T-cell (primary cell): ENCODE measurements around the gene EHD4. TPM values are rescaled to one million over a fixed set of nuclear protein-coding genes. Genes with fewer than 3 reads are reported as not detected.
A peak's percentile ranks its signal among the peaks of the same experiment; 100 is the strongest.

Source experiments
- ATAC-seq, 4 experiments: fragments of 200-7000 bp in 3 of 4; fragments of 150-1000 bp in 1 of 4; cut with Tn5 transposase; replicated peaks in 1 of 4; 1 replicate in 3 of 4; 2 replicates in 1 of 4; pipeline ENCODE4 v1.10.0; 2021; ENCODE audit warnings: moderate library complexity in 3 of 4, mild to moderate bottlenecking in 2 of 4, moderate number of reproducible peaks in 1 of 4
- CTCF ChIA-PET, 2 donors: fragments of 300-600 bp; sonication (Branson Sonifier 250); formaldehyde crosslinking; loops; one replicate each; lab custom pipeline; 2022; ENCODE audit warnings: antibody characterized with exemption in 2 of 2; lab: Charles Lee
- POLR2A ChIA-PET, 2 donors: fragments of 300-600 bp; sonication (Branson Sonifier 250); formaldehyde crosslinking; loops; one replicate each; lab custom pipeline; 2022; ENCODE audit warnings: antibody characterized with exemption in 2 of 2; lab: Charles Lee
- DNase-seq, 35 experiments: peaks; one replicate each; pipeline versions ENCODE4 v3.0.0 to v3.0.0-alpha.2; 2013 to 2023
- H3K27ac ChIP-seq: one replicate; pipeline ENCODE4 v1.5.1; 2013; ENCODE audit warnings: low read length
- H3K27me3 ChIP-seq, 2 experiments: replicated peaks in 1 of 2; 1 replicate in 1 of 2; 2 replicates in 1 of 2; pipeline versions ENCODE4 v1.6.1 to v1.7.0; 2013; ENCODE audit warnings: low read length in 1 of 2, mixed read lengths in 1 of 2; ENCODE audit not compliant: control insufficient read depth in 2 of 2, insufficient read depth in 2 of 2; ENCODE audit errors: extremely low read depth in 1 of 2
- H3K36me3 ChIP-seq, 2 donors: 1 replicate in 1 of 2; 2 replicates in 1 of 2; pipeline versions ENCODE4 v1.6.1 to v1.7.0; 2013; ENCODE audit warnings: low read length in 1 of 2; ENCODE audit not compliant: control insufficient read depth in 2 of 2, insufficient read depth in 1 of 2; ENCODE audit errors: extremely low read depth in 1 of 2
- H3K4me1 ChIP-seq, 2 experiments: 1 replicate in 1 of 2; 2 replicates in 1 of 2; pipeline versions ENCODE4 v1.6.1 to v1.7.0; 2013; ENCODE audit warnings: low read length in 2 of 2, mixed read lengths in 1 of 2; ENCODE audit not compliant: insufficient read depth in 2 of 2, control insufficient read depth in 1 of 2; ENCODE audit errors: extremely low read depth in 1 of 2
- H3K4me3 ChIP-seq, 2 donors: 1 replicate in 1 of 2; 2 replicates in 1 of 2; pipeline versions ENCODE4 v1.5.1 to v1.7.0; 2013; ENCODE audit warnings: mild to moderate bottlenecking in 2 of 2, low read length in 1 of 2, moderate library complexity in 1 of 2; ENCODE audit not compliant: control insufficient read depth in 1 of 2; ENCODE audit errors: extremely low read depth in 1 of 2
- H3K9me3 ChIP-seq: 2 replicates; pipeline ENCODE4 v1.7.0; 2013
- H3K27ac Mint-ChIP-seq, 2 donors: one replicate each; pipeline ENCODE4 v1.8.0; 2020 to 2021; ENCODE audit warnings: mild to moderate bottlenecking in 2 of 2, mixed read lengths in 2 of 2
- H3K27me3 Mint-ChIP-seq, 2 donors: one replicate each; pipeline ENCODE4 v1.8.0; 2021 to 2022; ENCODE audit warnings: mixed read lengths in 2 of 2
- H3K36me3 Mint-ChIP-seq: one replicate; pipeline ENCODE4 v1.8.0; 2021; ENCODE audit warnings: mixed read lengths
- H3K4me1 Mint-ChIP-seq, 3 donors: one replicate each; pipeline ENCODE4 v1.8.0; 2020 to 2022; ENCODE audit warnings: mixed read lengths in 3 of 3, mild to moderate bottlenecking in 1 of 3
- H3K4me3 Mint-ChIP-seq, 3 donors: one replicate each; pipeline ENCODE4 v1.8.0; 2020 to 2022; ENCODE audit warnings: mild to moderate bottlenecking in 3 of 3, mixed read lengths in 3 of 3, moderate library complexity in 3 of 3
- H3K9me3 Mint-ChIP-seq, 3 donors: one replicate each; pipeline ENCODE4 v1.8.0; 2020 to 2022; ENCODE audit warnings: mixed read lengths in 3 of 3
- WGBS: methylation state at CpG from one replicate; pipeline ENCODE4 v1.1.5; 2013; ENCODE audit warnings: missing lambda C conversion rate; ENCODE audit not compliant: insufficient coverage; 5-methylcytosine and 5-hydroxymethylcytosine counted together
- total RNA-seq, 35 experiments: library from RNA in 6 of 35; stranded (reverse) in 6 of 35; fragments of 120-200 nt in 1 of 35; gene quantifications; one replicate each; pipeline versions ENCODE4 v1.2.1 to v1.2.4 and lab custom pipeline; 2013 to 2026

The EHD4 gene
- total RNA-seq, 5 donors from 2014 or later (not counting 1 experiment from before 2014, with no cell fraction given): 11.7 to 46.8 (median 16.8) TPM

GRCh38 chr15:41970456-41970855 lies 1.9 kb downstream of the EHD4 start:
- Mint-ChIP-seq H3K9me3 (no peaks in the 10 kb centered on the region), H3K36me3 (peaks cover 5% of the 10 kb centered on the region), H3K4me1 (peaks cover 49 to 63% (median 58%) of the 10 kb centered on the region in 3 donors), H3K4me3 (peak overlapping the region; percentile 87 to 92 (median 90)), H3K27me3 (peaks cover under 1 to 8% of the 10 kb centered on the region in 2 donors), H3K27ac (peak overlapping the region; percentile 88 to 89)
- H3K4me3 ChIP-seq: no peak overlapping the region
- CTCF ChIA-PET: interaction anchor here in 1 of 2 donors (0.7 to 5.1 kb wide), 6 partner anchors 33 to 413 kb away, joined by 3 to 48 read pairs (median 4); partner anchors contain the start of gene JMJD7
- H3K27me3 ChIP-seq: no peaks in the 10 kb centered on the region
- POLR2A ChIA-PET: interaction anchor here (0.5 to 3.7 kb wide), 5 partner anchors 9 to 34 kb away, joined by 3 to 47 read pairs (median 3); no protein-coding TSS in a partner anchor
- no CpG with 5 or more reads among the region's 1 CpG for WGBS
- H3K27ac ChIP-seq: peak overlapping the region; percentile 66
- ATAC-seq (no peak), DNase-seq (peak in 2 of 35 experiments; percentile 10 to 17)
- no peaks in the 10 kb centered on the region for H3K9me3 ChIP-seq
- H3K36me3 ChIP-seq: no peaks in the 10 kb centered on the region
- H3K4me1 ChIP-seq: peaks cover 25 to 38% of the 10 kb centered on the region in 2 experiments

- H3K9me3 Mint-ChIP-seq: no peaks in the 10 kb centered on the region
- no peaks in the 10 kb centered on the region for H3K27me3 ChIP-seq
- peaks cover 49 to 63% (median 60%) of the 10 kb centered on the region in 3 donors for H3K4me1 Mint-ChIP-seq
- CTCF ChIA-PET: interaction anchor here in 1 of 2 donors (0.7 to 5.1 kb wide), 9 partner anchors 12 to 1827 kb away, joined by 3 to 48 read pairs (median 4); partner anchors contain the start of genes JMJD7 and MAPKBP1
- peak overlapping the region; percentile 88 to 89 for H3K27ac Mint-ChIP-seq
- peak overlapping the region; percentile 66 for H3K27ac ChIP-seq
- H3K4me3 Mint-ChIP-seq: peak overlapping the region; percentile 66 to 92 (median 87)
- ATAC-seq (peak in 2 of 4 experiments; percentile 2 to 6), DNase-seq (peak in 33 of 35 experiments; percentile 4 to 74 (median 33))
- 0% methylated on average over 1 of the region's 3 CpGs for WGBS
- no peak overlapping the region for H3K4me3 ChIP-seq
- H3K27me3 Mint-ChIP-seq: peaks cover 0 to 7% of the 10 kb centered on the region in 2 donors
- no peaks in the 10 kb centered on the region for H3K36me3 ChIP-seq
- H3K4me1 ChIP-seq: peaks cover 25 to 38% of the 10 kb centered on the region in 2 experiments
- peaks cover 5% of the 10 kb centered on the region for H3K36me3 Mint-ChIP-seq
- POLR2A ChIA-PET: interaction anchor here (0.5 to 3.7 kb wide), 5 partner anchors 8 to 33 kb away, joined by 3 to 47 read pairs (median 3); no protein-coding TSS in a partner anchor
- no peaks in the 10 kb centered on the region for H3K9me3 ChIP-seq
These were observed 2.4 kb downstream of the EHD4 start for GRCh38 chr15:41969851-41970431.

- Histone ChIP-seq H3K27me3 (no peaks in the 10 kb centered on the region), H3K9me3 (no peaks in the 10 kb centered on the region), H3K4me1 (peaks cover 25 to 38% of the 10 kb centered on the region in 2 experiments), H3K4me3 (no peak overlapping the region), H3K27ac (no peak overlapping the region), H3K36me3 (no peaks in the 10 kb centered on the region)
- DNase-seq: no peak
- Mint-ChIP-seq H3K9me3 (no peaks in the 10 kb centered on the region), H3K36me3 (peaks cover 5% of the 10 kb centered on the region), H3K27me3 (no peaks in the 10 kb centered on the region), H3K27ac (peak overlapping the region; percentile 22 to 46), H3K4me1 (peaks cover 45 to 63% (median 60%) of the 10 kb centered on the region in 3 donors), H3K4me3 (no peak overlapping the region)
- ChIA-PET POLR2A (interaction anchor here (0.6 to 1.1 kb wide), 3 partner anchors 24 to 640 kb away, joined by 5 to 12 read pairs (median 8); no protein-coding TSS in a partner anchor), CTCF (interaction anchor here in 1 of 2 donors (0.6 kb wide), 1 partner anchor 130 kb away, joined by 3 read pairs; the partner anchor contains the start of gene PLA2G4B)
- no CpG with 5 or more reads among the region's 4 CpGs for WGBS
- no peak for ATAC-seq
These were observed 3.7 kb downstream of the EHD4 start for GRCh38 chr15:41968701-41969100.

- POLR2A ChIA-PET: interaction anchor here in 1 of 2 donors (1.1 kb wide), 1 partner anchor 33 kb away, joined by 8 read pairs; no protein-coding TSS in a partner anchor
- peaks cover 21 to 33% of the 10 kb centered on the region in 2 experiments for H3K4me1 ChIP-seq
- H3K4me3 ChIP-seq: no peak overlapping the region
- peak in 2 of 35 experiments; percentile 23 to 35 for DNase-seq
- ATAC-seq: no peak
- CTCF ChIA-PET: no interaction called here
- peak overlapping the region; percentile 62 to 79 for H3K27ac Mint-ChIP-seq
- H3K27me3 Mint-ChIP-seq: no peaks in the 10 kb centered on the region
- peaks cover 41 to 55% (median 54%) of the 10 kb centered on the region in 3 donors for H3K4me1 Mint-ChIP-seq
- H3K9me3 Mint-ChIP-seq: no peaks in the 10 kb centered on the region
- peak overlapping the region in 2 of 3 donors; percentile 8 to 14 for H3K4me3 Mint-ChIP-seq
- no peaks in the 10 kb centered on the region for H3K9me3 ChIP-seq
- no peaks in the 10 kb centered on the region for H3K36me3 ChIP-seq
- WGBS: no CpG with 5 or more reads among the region's 4 CpGs
- no peaks in the 10 kb centered on the region for H3K27me3 ChIP-seq
- no peak overlapping the region for H3K27ac ChIP-seq
- peaks cover 5% of the 10 kb centered on the region for H3K36me3 Mint-ChIP-seq
These were observed 4.7 kb downstream of the EHD4 start for GRCh38 chr15:41967506-41968206.

GRCh38 chr15:41966920-41967465 lies 5.4 kb downstream of the EHD4 start:
- Histone ChIP-seq H3K27me3 (no peaks in the 10 kb centered on the region), H3K36me3 (no peaks in the 10 kb centered on the region), H3K9me3 (no peaks in the 10 kb centered on the region), H3K4me1 (peaks cover 21 to 32% of the 10 kb centered on the region in 2 experiments), H3K27ac (no peak overlapping the region), H3K4me3 (no peak overlapping the region)
- ATAC-seq: no peak
- H3K27ac Mint-ChIP-seq: peak overlapping the region; percentile 9 to 72
- ChIA-PET POLR2A (interaction anchor here in 1 of 2 donors (0.6 kb wide), 1 partner anchor 1211 kb away, joined by 3 read pairs; no protein-coding TSS in a partner anchor), CTCF (no interaction called here)
- peaks cover 9% of the 10 kb centered on the region for H3K36me3 Mint-ChIP-seq
- WGBS: 100% methylated on average over 2 of the region's 3 CpGs
- H3K4me3 Mint-ChIP-seq: no peak overlapping the region
- DNase-seq: peak in 1 of 35 experiments; percentile 15
- no peaks in the 10 kb centered on the region for H3K27me3 Mint-ChIP-seq
- no peaks in the 10 kb centered on the region for H3K9me3 Mint-ChIP-seq
- peaks cover 42 to 56% (median 55%) of the 10 kb centered on the region in 3 donors for H3K4me1 Mint-ChIP-seq

- DNase-seq (no peak), ATAC-seq (no peak)
- peak overlapping the region; percentile 9 to 19 for H3K27ac Mint-ChIP-seq
- Histone ChIP-seq H3K9me3 (no peaks in the 10 kb centered on the region), H3K27me3 (no peaks in the 10 kb centered on the region), H3K27ac (no peak overlapping the region), H3K36me3 (no peaks in the 10 kb centered on the region), H3K4me3 (no peak overlapping the region), H3K4me1 (peaks cover 21 to 32% of the 10 kb centered on the region in 2 experiments)
- ChIA-PET POLR2A (no interaction called here), CTCF (no interaction called here)
- H3K4me1 Mint-ChIP-seq: peaks cover 46 to 62% (median 60%) of the 10 kb centered on the region in 3 donors
- H3K4me3 Mint-ChIP-seq: no peak overlapping the region
- H3K27me3 Mint-ChIP-seq: no peaks in the 10 kb centered on the region
- 73% methylated on average over 3 of the region's 4 CpGs for WGBS
- no peaks in the 10 kb centered on the region for H3K9me3 Mint-ChIP-seq
- H3K36me3 Mint-ChIP-seq: peaks cover 13% of the 10 kb centered on the region
These were observed 5.9 kb downstream of the EHD4 start for GRCh38 chr15:41966414-41966812.
